HG03039 (cell line): ENCODE measurements around the gene CORO1C.

Experiments
- ATAC-seq: cut with Tn5 transposase; IDR thresholded peaks from one replicate; pipeline ENCODE4 v1.9.1; 2021; ENCODE audit warnings: mild to moderate bottlenecking, moderate library complexity; ENCODE audit not compliant: unreplicated experiment

CORO1C gene

GRCh38 chr12:108727868-108728735, 3.2 kb downstream of the CORO1C start:
- ATAC-seq, result no peak

DNA sequence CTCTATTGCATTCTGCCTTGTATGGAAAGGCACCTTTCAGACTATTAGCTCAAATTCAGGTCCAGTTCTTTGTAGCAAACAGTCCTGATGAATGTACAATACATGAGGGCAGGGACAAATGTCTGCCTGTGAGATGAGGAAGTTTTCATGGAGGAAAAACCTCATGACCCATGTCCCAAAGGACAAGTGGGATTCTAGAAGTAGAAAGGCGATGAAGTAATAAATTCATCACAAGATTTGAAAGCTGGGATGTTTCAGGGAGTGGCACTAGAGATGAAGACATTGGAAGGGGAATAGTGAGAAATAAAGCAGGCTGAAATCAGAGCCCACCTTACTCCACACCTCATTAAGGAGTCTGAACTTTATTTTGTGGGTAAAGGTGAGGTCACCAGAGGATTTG, 4.2 kb downstream of the CORO1C start:
- ATAC-seq, result no peak

GRCh38 chr12:108724890-108725151, 6.5 kb downstream of the CORO1C start:
- no peak for ATAC-seq

DNA sequence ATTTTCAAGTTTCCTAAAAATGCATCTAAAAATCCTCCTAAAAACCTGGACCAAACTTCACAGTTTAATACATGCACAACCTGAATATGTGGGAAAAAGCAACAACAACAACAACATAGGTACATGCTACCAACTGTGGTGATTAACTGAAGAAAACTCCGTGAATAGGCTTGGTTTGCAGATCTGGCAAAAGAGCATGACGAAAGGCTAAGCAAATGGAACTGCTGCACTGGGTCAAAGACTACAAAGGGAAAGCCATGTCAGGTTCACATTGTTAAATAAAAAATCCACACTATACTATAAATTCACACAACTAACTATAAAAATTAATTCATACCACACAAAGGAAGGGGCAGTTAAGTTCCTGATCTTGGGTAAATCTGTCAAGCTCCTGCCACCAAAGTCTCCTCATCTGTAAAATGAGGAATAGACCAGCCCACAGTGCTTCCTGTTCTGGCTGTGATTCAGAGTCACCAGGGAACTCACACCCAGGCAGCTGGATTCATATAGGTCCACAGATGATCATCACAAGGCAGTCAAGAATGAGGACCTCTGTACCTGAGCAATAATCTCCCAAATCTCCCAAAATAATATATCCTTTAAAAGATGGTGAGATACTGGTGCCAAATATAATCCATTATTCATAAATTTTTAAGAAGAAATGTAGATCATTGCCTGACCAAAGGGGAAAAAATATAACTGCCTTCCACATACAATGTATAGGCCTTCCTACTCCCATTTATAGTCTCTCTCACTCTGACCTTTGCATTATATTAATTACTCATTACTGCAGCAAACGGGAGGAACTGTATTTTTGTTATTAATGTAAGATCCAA, 7.0 kb downstream of the CORO1C start:
- ATAC-seq, result no peak

- no peak for ATAC-seq
Observed at GRCh38 chr12:108722992-108723766, 8.1 kb downstream of the CORO1C start.

DNA sequence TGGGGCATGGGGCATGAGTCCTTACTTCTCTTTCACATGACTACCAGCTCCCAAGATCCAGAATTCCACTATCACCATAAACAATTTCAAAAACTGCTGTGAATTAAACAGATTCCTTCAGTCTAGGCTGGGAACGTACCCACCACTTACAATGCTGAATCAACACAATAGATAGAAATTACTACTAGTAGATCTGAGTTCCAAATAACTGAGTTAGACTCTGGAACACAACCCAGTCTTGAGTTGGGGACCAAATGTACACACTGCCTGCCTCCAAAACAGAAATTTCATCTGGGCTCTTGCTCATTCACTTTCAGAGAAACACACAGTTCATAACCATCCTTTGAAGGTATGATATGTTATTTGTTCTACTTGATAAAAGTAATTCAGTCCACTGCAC, 8.9 kb downstream of the CORO1C start:
- no peak for ATAC-seq

- ATAC-seq, result no peak
Observed at GRCh38 chr12:108721824-108722223, 9.5 kb downstream of the CORO1C start.

DNA sequence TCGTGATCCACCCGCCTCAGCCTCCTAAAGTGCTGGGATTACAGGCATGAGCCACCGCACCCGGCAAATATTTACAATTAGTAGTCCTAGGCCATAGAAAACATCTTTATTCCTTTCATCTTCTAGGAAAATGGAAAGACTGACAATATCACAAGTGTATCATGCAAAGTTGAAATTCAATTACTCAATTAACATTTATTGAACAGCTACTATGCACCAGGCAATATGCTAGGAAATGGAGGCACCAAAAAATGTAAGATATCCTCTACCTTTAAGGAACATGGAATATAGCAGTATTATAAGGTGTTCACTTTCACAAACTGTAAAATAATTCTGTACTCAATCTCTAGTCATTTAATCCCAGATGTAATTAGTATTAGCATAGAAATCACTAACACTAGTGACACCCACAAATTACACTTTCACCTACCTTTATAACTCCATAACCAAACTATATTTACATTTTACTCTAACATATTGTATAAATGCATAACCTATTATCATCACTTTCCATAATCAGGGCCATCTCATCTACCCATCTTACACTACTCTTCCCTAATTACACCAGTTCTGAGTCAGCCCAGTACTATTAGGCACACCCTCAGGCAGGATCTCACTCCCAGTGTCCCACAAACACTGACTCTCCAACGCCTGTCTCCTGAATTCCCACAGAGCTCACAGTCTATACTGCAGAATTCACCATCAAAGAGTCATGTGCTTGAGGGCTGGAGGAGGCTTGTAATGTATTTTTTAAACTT, 10.4 kb downstream of the CORO1C start:
- ATAC-seq, result no peak

DNA sequence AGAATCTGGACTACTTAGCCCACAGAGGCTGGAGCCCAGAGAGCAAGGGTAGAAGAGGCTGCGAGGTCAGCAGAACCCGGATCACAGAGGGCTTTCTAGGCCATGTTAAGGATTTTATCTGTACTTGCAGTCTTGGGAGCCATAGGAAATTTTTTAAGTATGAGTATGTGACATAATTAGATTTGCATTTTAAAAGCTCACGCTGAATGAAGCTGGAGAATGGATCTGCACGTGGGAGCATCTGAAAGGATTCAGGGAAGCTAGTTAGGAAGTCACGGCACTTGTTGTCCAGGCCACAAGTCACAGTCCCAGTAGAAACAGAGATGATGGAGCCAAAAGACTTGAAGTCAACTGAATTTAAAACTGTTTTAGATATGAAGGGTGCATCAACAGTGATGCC, 14.1 kb downstream of the CORO1C start:
- no peak for ATAC-seq

- no peak for ATAC-seq
Observed at GRCh38 chr12:108714866-108715265, 16.5 kb downstream of the CORO1C start.

GRCh38 chr12:108713471-108713870, 17.8 kb downstream of the CORO1C start:
- no peak for ATAC-seq

GRCh38 chr12:108712925-108713203, 18.5 kb downstream of the CORO1C start:
- ATAC-seq, result no peak

DNA sequence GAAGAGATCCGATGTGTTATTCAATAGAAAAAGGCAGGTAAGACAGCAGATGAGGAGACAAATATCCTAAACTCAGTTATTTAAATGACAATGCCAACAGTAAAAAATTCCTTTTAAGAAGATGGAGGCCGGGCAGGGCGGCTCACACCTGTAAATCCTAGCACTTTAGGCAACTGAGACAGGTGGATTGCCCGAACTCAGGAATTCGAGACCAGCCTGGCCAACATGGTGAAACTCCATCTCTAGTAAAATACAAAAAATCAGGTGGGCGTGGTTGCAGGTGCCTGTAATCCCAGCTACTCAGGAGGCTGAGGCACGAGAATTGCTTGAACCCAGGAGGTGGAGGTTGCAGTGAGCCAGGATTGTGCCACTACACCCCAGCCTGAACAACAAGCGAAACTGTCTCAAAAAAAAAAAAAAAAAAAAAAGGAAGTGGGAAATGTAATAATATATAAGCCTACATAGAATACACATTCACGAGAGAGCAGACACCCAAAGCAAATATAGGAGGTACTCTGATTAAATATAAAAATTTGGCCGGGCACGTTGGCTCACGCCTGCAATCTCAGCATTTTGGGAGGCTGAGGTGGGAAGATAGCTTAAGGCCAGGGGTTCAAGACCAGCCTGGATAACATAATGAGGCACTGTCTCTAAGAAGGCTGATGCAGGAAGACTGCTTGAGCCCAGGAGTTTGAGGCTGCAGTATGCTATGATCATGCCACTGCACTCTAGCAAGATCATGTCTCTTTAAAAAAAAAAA, 19.0 kb downstream of the CORO1C start:
- no peak for ATAC-seq

DNA sequence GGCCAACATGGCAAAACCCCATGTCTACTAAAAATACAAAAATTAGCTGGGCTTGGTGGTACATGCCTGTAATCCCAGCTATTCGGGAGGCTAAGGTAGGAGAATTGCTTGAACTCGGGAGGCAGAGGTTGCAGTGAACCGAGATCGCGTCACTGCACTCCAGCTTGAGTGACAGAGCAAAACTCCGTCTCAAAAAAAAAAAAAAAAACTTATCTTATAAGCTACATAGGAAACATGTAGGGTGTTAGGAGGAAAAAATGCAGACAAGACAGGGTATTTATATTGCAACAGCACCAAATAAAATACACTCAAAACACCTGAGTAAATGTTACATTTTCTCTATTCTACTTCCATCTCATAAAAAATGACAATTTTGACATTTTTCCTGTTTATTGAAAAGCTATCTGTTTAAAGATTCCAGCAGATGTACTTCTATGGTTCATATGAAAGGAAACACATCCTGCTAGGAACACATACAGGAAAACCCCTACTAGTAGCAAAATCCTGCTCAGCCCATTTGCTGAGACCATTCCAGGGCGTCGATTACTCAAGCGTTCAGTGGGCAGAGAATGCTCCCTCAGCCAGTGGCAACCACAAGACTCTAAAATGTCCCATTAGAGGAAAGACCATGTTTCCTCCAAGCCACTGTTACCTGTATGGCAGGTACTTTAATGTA, 19.7 kb downstream of the CORO1C start:
- ATAC-seq, result no peak

DNA sequence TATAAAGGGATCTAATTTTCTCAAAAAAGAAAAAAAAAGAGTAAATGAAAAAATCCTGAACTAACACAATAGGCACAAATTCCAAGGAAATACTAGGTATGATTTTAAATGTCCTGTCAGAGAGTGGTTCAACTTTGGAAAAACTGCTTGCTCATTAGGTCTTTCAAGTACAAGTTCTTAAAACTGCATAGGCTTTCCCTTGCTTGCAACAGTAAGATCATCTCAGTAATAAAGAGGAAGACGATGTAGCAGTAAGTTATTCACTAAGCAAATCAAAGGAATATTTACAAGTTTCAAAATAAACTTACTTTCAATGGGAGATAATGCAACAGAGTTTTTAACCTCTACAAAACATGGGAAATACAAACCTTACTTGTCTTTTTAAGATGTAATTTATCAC, 21.6 kb downstream of the CORO1C start:
- no peak for ATAC-seq

GRCh38 chr12:108704527-108704926, 26.8 kb downstream of the CORO1C start:
- no peak for ATAC-seq

GRCh38 chr12:108702595-108703320, 28.6 kb downstream of the CORO1C start:
- ATAC-seq, result no peak

GRCh38 chr12:108701779-108702441, 29.4 kb downstream of the CORO1C start:
- ATAC-seq, result no peak
